ENCODE results near the gene MAGI2. TPM values are rescaled to one million over a fixed set of nuclear protein-coding genes. Genes with fewer than 3 reads are reported as not detected.

Gene MAGI2
- polyA plus RNA-seq, 1 experiment = 0.81 TPM

DNA sequence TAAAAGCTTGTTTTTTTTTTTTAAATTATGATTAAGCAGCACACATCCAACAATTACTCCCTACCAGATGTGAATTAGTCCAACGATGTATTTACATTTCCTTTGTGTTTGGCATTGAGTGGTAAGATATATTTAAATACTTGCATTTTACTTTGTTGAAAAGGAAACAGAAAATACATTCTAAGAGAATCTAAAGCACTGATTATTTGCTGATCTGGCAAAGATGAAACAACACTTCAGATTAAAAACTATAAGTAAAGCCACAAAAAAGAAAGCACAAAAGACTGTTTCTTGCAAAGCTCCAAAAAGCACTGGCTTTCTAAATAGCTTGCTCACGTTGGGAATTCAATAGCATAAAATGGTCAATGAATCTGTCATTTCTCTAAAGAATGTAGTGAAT, 1188.4 kb downstream of the MAGI2 start:
- ChIA-PET POLR2A (no interaction called here), CTCF (interaction anchor here (0.7 kb wide), 1 partner anchor 145 kb away, joined by 3 read pairs; no protein-coding TSS in a partner anchor)
- TF ChIP-seq, protein P1, sequence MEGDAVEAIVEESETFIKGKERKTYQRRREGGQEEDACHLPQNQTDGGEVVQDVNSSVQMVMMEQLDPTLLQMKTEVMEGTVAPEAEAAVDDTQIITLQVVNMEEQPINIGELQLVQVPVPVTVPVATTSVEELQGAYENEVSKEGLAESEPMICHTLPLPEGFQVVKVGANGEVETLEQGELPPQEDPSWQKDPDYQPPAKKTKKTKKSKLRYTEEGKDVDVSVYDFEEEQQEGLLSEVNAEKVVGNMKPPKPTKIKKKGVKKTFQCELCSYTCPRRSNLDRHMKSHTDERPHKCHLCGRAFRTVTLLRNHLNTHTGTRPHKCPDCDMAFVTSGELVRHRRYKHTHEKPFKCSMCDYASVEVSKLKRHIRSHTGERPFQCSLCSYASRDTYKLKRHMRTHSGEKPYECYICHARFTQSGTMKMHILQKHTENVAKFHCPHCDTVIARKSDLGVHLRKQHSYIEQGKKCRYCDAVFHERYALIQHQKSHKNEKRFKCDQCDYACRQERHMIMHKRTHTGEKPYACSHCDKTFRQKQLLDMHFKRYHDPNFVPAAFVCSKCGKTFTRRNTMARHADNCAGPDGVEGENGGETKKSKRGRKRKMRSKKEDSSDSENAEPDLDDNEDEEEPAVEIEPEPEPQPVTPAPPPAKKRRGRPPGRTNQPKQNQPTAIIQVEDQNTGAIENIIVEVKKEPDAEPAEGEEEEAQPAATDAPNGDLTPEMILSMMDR (IDR thresholded peaks at IDR 0.05; ENCODE audit: insufficient read depth, low read depth, low read length) = no peak
- no peaks in the 10 kb centered on the region for H3K27me3 ChIP-seq (ENCODE audit: control insufficient read depth, insufficient read depth, low read length)
- H3K36me3 ChIP-seq (ENCODE audit: control insufficient read depth, insufficient read depth, low read length) = no peaks in the 10 kb centered on the region
- H3K4me3 ChIP-seq (ENCODE audit: low read depth, low read length) = no peak overlapping the region
- no peak for DNase-seq (ENCODE audit: low read depth)

DNA sequence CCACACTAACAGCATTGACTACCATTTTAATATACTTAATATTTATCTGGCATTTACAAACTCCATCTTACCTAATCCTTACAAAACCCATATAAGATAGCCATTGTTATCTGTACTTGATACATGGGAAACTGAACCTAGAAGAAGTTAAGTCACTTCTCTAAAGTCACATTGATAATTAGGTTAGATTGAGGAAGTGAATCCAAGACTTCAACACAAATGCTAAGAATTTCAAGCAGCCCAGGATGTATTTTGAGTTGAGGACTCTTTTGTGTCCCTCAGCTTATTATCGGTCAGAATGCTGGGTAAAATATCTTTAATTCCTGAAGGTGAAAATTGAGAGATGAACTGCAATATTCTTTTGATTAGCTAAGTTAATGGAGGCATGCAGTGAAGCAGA, 1189.4 kb downstream of the MAGI2 start:
- no peaks in the 10 kb centered on the region for H3K27me3 ChIP-seq (ENCODE audit: control insufficient read depth, insufficient read depth, low read length)
- ChIA-PET CTCF (interaction anchor here (1.8 kb wide), 1 partner anchor 39 kb away, joined by 4 read pairs; no protein-coding TSS in a partner anchor), POLR2A (no interaction called here)

DNA sequence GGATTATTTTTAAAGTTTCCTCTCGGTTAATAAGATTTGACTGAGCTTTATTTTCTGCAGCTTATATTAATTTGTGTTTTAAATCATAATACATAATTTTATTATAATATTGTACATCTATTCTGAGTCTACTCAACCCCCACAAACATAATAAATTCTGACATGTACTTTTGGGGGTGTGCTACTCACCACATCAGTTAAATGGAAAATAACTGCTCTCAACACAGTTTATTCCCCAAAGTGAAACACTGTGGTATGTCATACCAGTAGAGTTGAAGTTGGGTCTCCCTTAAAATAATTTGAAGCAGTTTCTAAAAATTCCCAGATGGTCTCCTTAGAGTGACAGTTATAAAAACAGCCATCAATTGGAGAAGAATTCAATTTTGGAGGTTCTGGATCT, 1191.7 kb downstream of the MAGI2 start:
- Histone ChIP-seq H3K4me3 (ENCODE audit: low read depth, low read length) (no peak overlapping the region), H3K27me3 (ENCODE audit: control insufficient read depth, insufficient read depth, low read length) (no peaks in the 10 kb centered on the region), H3K36me3 (ENCODE audit: control insufficient read depth, insufficient read depth, low read length) (no peaks in the 10 kb centered on the region)
- ChIA-PET CTCF (interaction anchor here (1.8 kb wide), 1 partner anchor 128 kb away, joined by 4 read pairs; no protein-coding TSS in a partner anchor), POLR2A (no interaction called here)
- DNase-seq (ENCODE audit: low read depth) = no peak
- TF ChIP-seq, protein P1 (IDR thresholded peaks at IDR 0.05; ENCODE audit: insufficient read depth, low read depth, low read length) = no peak

More for the DNA sequence above, 1189.4 kb downstream of the MAGI2 start:
- Histone ChIP-seq H3K36me3 (ENCODE audit: control insufficient read depth, insufficient read depth, low read length) (no peaks in the 10 kb centered on the region), H3K4me3 (ENCODE audit: low read depth, low read length) (no peak overlapping the region)
- DNase-seq (ENCODE audit: low read depth) = no peak
- TF ChIP-seq, protein P1 (IDR thresholded peaks at IDR 0.05; ENCODE audit: insufficient read depth, low read depth, low read length) = no peak

DNA sequence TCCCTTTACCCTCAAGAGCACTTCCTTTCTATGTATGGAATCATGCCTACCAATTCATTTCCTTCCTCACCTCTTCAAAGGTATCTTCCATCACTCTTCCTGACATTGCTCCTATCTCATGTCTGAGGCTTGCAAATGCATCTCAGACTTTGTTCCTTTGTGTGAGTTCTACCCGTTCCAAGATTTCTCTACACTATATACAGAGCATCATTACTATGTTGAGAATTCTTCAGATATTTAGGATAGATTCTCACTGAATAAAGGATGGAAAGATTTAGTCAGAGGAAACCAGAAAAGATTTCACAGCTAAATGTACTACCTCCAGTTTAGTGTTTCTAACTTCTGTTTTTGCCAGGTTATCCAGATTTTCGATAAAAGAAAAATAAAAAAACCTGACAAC, 1192.2 kb downstream of the MAGI2 start:
- Histone ChIP-seq H3K4me3 (ENCODE audit: low read depth, low read length) (no peak overlapping the region), H3K27me3 (ENCODE audit: control insufficient read depth, insufficient read depth, low read length) (no peaks in the 10 kb centered on the region), H3K36me3 (ENCODE audit: control insufficient read depth, insufficient read depth, low read length) (no peaks in the 10 kb centered on the region)
- no peak for DNase-seq (ENCODE audit: low read depth)
- ChIA-PET CTCF (interaction anchor here (0.9 to 1.8 kb wide), 2 partner anchors 127 to 249 kb away, joined by 3 to 4 read pairs; no protein-coding TSS in a partner anchor), POLR2A (no interaction called here)
- TF ChIP-seq, protein P1 (IDR thresholded peaks at IDR 0.05; ENCODE audit: insufficient read depth, low read depth, low read length) = no peak

DNA sequence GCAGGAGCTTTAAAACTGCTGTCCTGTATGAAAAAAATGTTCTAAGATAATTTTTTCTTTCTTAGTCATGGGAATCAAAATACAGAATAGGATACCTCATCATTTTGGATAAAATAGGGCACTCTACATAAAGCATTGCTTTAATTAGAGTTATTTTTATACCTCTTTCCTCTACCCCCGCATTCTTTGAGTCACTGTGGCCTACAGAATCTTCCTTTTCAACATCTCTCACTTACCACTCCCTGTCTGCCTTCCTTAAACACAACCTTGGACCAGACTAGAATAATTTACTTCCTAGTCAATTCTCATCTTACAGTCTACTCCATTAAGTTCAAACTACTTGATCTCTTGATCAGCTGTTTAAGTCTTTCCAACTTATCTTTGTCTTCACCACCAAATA, 1192.6 kb downstream of the MAGI2 start:
- DNase-seq (ENCODE audit: low read depth) = peak; percentile 25
- CTCF ChIA-PET = interaction anchor here (0.9 to 1.8 kb wide), 2 partner anchors 127 to 249 kb away, joined by 3 to 4 read pairs; no protein-coding TSS in a partner anchor

More for the DNA sequence above, 1192.6 kb downstream of the MAGI2 start:
- no peaks in the 10 kb centered on the region for H3K27me3 ChIP-seq (ENCODE audit: control insufficient read depth, insufficient read depth, low read length)
- no peaks in the 10 kb centered on the region for H3K36me3 ChIP-seq (ENCODE audit: control insufficient read depth, insufficient read depth, low read length)
- TF ChIP-seq, protein P1 (IDR thresholded peaks at IDR 0.05; ENCODE audit: insufficient read depth, low read depth, low read length) = no peak
- POLR2A ChIA-PET = no interaction called here
- H3K4me3 ChIP-seq (ENCODE audit: low read depth, low read length) = no peak overlapping the region

All from BJ (cell line).